HFFc6 (cell line): ENCODE data around the gene CMTM2. TPM values are rescaled to one million over a fixed set of nuclear protein-coding genes. Genes with fewer than 3 reads are reported as not detected.

ENCODE experiments used
- DNase-seq: peaks from one replicate; pipeline ENCODE4 v3.0.0-alpha.2; 2018
- H3K27ac Mint-ChIP-seq: 2 replicates; pipeline ENCODE4 v1.8.0; 2020; ENCODE audit warnings: mild to moderate bottlenecking, mixed read lengths
- H3K27me3 Mint-ChIP-seq: 2 replicates; pipeline ENCODE4 v1.8.0; 2021; ENCODE audit warnings: mild to moderate bottlenecking, moderate library complexity, mixed read lengths; ENCODE audit not compliant: insufficient read depth
- H3K36me3 Mint-ChIP-seq: 2 replicates; pipeline ENCODE4 v1.8.0; 2021; ENCODE audit warnings: low read depth, mixed read lengths
- H3K4me1 Mint-ChIP-seq: 2 replicates; pipeline ENCODE4 v1.8.0; 2020; ENCODE audit warnings: low read depth, mixed read lengths
- H3K4me3 Mint-ChIP-seq: 2 replicates; pipeline ENCODE4 v1.8.0; 2020; ENCODE audit warnings: mild to moderate bottlenecking, moderate library complexity, mixed read lengths
- H3K9me3 Mint-ChIP-seq: 2 replicates; pipeline ENCODE4 v1.8.0; 2020; ENCODE audit warnings: mild to moderate bottlenecking, mixed read lengths
- total RNA-seq, 6 experiments: library from RNA; stranded (reverse); fragmentation: NEBNext Ultra II Directional; extraction: Animal tissue kit (Norgen Biotek cat#: 25700); gene quantifications; 2 replicates in 1 of 6; 3 replicates in 5 of 6; pipeline ENCODE4 v1.2.3, GENCODE V29; 2021
- TF ChIP-seq, protein P1 (sequence below): fragments of 200-600 bp; sonication (generic); IDR thresholded peaks from 2 replicates; pipeline ENCODE4 v1.5.0; 2021; ENCODE audit warnings: antibody characterized with exemption, mild to moderate bottlenecking

The CMTM2 gene
- total RNA-seq, 6 experiments from 2014 or later = not detected

DNA sequence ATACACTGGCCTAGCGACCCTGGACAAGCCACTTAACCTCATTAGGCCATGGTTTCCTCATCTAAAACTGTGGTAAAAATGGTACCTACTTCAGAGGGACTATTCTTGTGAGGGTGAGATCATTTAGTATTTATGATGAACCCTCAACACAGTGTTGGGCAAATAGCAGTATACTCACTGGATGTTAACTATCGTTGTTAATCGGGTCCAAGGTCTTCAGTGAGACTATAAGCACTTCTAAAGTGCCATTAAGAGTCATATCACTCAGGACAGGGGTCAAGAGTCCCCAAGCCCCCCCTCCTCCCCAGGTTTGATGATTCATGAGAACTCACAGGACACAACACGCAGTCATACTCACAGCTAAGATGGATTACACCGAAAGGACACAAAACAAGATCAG is 40.4 kb upstream of the CMTM2 start:
- no peaks in the 10 kb centered on the region for H3K9me3 Mint-ChIP-seq
- no peak overlapping the region for H3K27ac Mint-ChIP-seq
- TF ChIP-seq, protein P1, sequence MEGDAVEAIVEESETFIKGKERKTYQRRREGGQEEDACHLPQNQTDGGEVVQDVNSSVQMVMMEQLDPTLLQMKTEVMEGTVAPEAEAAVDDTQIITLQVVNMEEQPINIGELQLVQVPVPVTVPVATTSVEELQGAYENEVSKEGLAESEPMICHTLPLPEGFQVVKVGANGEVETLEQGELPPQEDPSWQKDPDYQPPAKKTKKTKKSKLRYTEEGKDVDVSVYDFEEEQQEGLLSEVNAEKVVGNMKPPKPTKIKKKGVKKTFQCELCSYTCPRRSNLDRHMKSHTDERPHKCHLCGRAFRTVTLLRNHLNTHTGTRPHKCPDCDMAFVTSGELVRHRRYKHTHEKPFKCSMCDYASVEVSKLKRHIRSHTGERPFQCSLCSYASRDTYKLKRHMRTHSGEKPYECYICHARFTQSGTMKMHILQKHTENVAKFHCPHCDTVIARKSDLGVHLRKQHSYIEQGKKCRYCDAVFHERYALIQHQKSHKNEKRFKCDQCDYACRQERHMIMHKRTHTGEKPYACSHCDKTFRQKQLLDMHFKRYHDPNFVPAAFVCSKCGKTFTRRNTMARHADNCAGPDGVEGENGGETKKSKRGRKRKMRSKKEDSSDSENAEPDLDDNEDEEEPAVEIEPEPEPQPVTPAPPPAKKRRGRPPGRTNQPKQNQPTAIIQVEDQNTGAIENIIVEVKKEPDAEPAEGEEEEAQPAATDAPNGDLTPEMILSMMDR = no peak
- no peaks in the 10 kb centered on the region; the same call in 1 of the 2 replicates for H3K27me3 Mint-ChIP-seq
- H3K36me3 Mint-ChIP-seq = peaks cover 11% of the 10 kb centered on the region
- H3K4me1 Mint-ChIP-seq = no peaks in the 10 kb centered on the region
- H3K4me3 Mint-ChIP-seq = no peak overlapping the region
- no peak for DNase-seq

DNA sequence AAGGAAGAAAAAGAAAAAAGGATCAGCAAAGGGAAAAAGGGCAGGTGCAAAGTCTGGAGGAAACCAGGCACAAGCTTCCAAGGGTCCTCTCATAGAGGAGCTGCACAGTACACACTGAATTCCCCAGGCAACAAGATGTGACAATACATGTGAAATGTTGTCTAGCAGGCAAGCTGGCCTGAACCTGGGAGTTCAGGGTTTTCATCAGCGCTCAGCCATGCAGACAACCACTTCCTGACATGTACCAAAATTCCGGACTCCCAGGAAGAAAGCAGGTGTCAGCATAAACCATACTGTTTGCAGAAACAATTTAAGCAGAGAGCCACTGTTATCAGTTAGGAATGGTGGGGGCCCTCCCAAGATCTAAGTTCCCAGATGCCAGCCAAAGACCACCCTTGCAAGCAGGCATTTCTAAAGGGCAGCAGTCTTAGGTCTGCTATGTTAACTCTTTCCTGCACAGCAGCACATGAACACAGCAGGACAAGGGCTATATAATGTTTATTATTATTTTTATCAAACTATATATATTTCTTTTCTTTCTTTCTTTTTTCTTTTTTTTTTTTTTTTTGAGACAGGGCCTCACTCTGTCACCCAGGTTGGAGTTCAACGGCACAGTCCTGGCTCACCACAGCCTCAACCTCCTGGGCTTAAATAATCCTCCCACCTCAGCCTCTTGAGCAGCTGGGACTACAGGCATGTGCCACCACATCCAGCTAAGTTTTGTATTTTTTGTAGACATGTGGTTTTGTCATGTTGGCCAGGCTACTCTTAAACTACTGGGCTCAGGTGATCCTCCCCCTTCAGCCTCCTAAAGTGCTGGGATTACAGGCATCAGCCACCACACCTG is 39.4 kb upstream of the CMTM2 start:
- Mint-ChIP-seq H3K4me3 (no peak overlapping the region), H3K4me1 (no peaks in the 10 kb centered on the region), H3K27ac (no peak overlapping the region), H3K27me3 (no peaks in the 10 kb centered on the region; the same call in 1 of the 2 replicates), H3K9me3 (no peaks in the 10 kb centered on the region), H3K36me3 (peaks cover 11% of the 10 kb centered on the region)
- DNase-seq = no peak
- TF ChIP-seq, protein P1 = no peak

DNA sequence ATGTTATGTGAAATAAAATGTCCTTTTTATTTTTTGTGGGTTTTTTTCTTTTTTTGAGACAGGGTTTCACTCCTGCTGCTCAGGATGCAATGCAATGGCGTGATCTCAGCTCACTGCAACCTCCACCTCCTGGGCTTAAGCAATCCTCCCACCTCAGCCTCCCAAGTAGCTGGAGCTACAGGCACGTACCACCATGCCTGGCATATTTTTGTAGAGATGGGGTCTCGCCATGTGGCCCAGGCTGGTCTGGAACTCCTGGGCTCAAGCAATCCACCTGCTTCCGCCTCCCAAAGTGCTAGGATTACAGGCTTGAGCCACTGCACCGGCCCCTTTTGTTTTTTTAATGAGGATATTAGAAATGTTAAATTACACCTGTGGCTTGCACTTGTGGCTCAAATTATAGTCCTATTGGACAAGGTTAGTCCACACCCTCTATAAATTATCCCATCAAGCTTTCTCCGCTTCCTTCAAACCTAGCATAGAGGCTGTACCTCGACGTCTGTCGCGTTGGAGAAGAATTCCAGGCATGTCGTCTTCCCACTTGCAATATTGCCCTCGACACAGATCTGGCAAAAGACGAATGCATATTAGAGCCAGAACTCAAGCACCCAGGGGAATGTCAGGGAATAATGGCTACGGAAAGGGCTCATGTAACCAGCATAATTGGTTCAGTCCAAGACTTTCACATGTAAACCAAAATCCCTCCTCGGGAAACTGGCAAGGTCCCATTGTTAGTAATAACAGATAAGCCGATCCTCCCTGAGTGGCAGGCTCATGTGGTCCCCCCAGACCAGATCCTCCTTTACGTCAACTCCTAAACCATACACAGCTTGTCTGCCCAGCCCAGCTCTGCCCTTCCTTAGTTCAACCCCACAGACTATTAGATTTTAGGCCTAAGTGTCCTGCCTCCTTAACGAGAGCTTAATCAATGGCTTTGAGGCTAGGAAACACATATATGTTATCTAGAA is 37.6 kb upstream of the CMTM2 start:
- H3K36me3 Mint-ChIP-seq = peaks cover 11% of the 10 kb centered on the region
- TF ChIP-seq, protein P1 = no peak
- no peak overlapping the region for H3K4me3 Mint-ChIP-seq
- H3K4me1 Mint-ChIP-seq = no peaks in the 10 kb centered on the region
- no peak overlapping the region for H3K27ac Mint-ChIP-seq
- H3K27me3 Mint-ChIP-seq = no peaks in the 10 kb centered on the region; the same call in 1 of the 2 replicates
- DNase-seq = no peak
- H3K9me3 Mint-ChIP-seq = no peaks in the 10 kb centered on the region

DNA sequence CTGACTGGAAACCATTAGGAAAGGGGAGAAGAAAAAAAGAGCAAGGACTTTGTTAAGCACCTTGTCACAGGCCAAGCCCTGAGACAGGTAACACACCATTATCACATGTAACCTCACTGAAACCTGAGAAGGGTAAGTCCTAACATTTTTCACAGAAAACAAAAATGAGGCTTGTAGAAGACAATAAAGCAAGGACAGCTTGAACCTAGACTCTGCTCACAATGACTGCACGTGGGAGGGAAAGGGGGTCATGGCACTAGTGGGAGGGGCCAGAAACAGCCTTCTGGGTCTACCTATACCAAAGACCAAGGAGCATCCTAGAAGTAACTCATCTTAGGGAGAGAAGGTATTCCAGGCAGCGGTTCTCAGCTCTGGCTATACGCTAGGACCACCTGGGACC is 36.9 kb upstream of the CMTM2 start:
- Mint-ChIP-seq H3K27ac (no peak overlapping the region), H3K4me1 (no peaks in the 10 kb centered on the region)

DNA sequence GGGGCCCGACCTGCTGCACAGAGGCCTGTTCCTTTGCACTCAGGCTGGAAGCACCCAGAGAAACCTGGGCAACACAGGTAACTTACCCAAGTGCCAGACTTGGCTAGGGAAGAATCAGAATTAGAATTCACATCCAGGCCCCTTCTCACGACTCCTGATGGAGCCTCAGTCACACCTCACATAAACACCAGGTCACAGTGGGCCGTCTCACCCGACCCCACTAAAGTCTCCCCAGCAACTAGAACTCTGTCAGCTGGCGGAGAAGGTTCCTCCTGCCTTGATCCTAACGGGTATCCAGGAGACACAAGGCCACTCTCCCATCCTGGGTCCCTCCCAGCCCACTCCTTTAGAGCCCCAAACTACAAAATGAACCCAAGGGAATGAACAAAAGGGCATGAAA is 35.7 kb upstream of the CMTM2 start:
- Mint-ChIP-seq H3K27me3 (no peaks in the 10 kb centered on the region), H3K27ac (no peak overlapping the region), H3K4me1 (peaks cover 5% of the 10 kb centered on the region), H3K9me3 (no peaks in the 10 kb centered on the region), H3K36me3 (peaks cover 17% of the 10 kb centered on the region), H3K4me3 (no peak overlapping the region)
- no peak for DNase-seq
- TF ChIP-seq, protein P1 = no peak

More for the DNA sequence above, 36.9 kb upstream of the CMTM2 start:
- Mint-ChIP-seq H3K4me3 (no peak overlapping the region), H3K36me3 (peaks cover 11% of the 10 kb centered on the region), H3K9me3 (no peaks in the 10 kb centered on the region), H3K27me3 (no peaks in the 10 kb centered on the region)
- TF ChIP-seq, protein P1 = no peak
- no peak for DNase-seq
